H1 (cell line): Measurements from ENCODE around the gene SPATA7. TPM values are rescaled to one million over a fixed set of nuclear protein-coding genes. Genes with fewer than 3 reads are reported as not detected.

Source experiments
- CTBP2 ChIP-seq: IDR thresholded peaks from 2 replicates; pipeline ENCODE4 v1.7.0; 2011; ENCODE audit warnings: borderline replicate concordance, mild to moderate bottlenecking, moderate library complexity, mixed read lengths, low read length; ENCODE audit not compliant: insufficient read depth, insufficient read length
- EZH2 ChIP-seq: fragments of 200-600 bp; sonication (generic); IDR thresholded peaks from 2 replicates; pipeline ENCODE4 v1.7.1; 2012; ENCODE audit warnings: low read depth, mild to moderate bottlenecking, moderate library complexity, low read length, inconsistent platforms; ENCODE audit not compliant: severe bottlenecking
- GABPA ChIP-seq: IDR thresholded peaks from 2 replicates; pipeline ENCODE4 v1.6.1; 2011; ENCODE audit warnings: mild to moderate bottlenecking, low read length, moderate library complexity, borderline replicate concordance; ENCODE audit not compliant: insufficient read depth
- PHF8 ChIP-seq: fragments of 200-600 bp; sonication (generic); conservative IDR thresholded peaks from 2 replicates; pipeline ENCODE4 v1.7.1; 2012; ENCODE audit warnings: low read depth, mild to moderate bottlenecking, inconsistent platforms, low read length, moderate library complexity
- RAD21 ChIP-seq, 2 experiments: IDR thresholded peaks in 1 of 2; conservative IDR thresholded peaks in 1 of 2; 2 replicates each; pipeline ENCODE4 v1.6.1; 2011; ENCODE audit warnings: low read depth in 2 of 2, low read length in 2 of 2, improper control_type of control experiment in 1 of 2, inconsistent platforms in 1 of 2, mild to moderate bottlenecking in 1 of 2, moderate library complexity in 1 of 2
- RNF2 ChIP-seq: fragments of 200-900, 300-1000 bp; sonication (generic); IDR thresholded peaks from 2 replicates; pipeline ENCODE4 v1.7.1; 2016; ENCODE audit warnings: borderline replicate concordance, low read depth, mild to moderate bottlenecking, antibody characterized with exemption, low read length; ENCODE audit not compliant: poor library complexity, severe bottlenecking; ENCODE audit errors: missing control alignments
- polyA plus RNA-seq, 7 experiments: library from polyadenylated mRNA; depleted of rRNA in 3 of 7; stranded (reverse) in 5 of 7; unstranded in 2 of 7; fragments of >200 nt in 5 of 7; fragments of 200-250 nt in 2 of 7; gene quantifications; 1 replicate in 5 of 7; 2 replicates in 1 of 7; 4 replicates in 1 of 7; pipeline versions ENCODE4 v1.2.1 to v1.2.3, GENCODE V29; 2011 to 2013; ENCODE audit warnings: missing spikeins in 2 of 7, mixed read lengths in 2 of 7
- total RNA-seq: library from RNA; stranded (reverse); fragmentation: NEBNext Ultra II Directional; extraction: Animal tissue kit (Norgen Biotek cat#: 25700); gene quantifications from 2 replicates; pipeline ENCODE4 v1.2.1, GENCODE V29; 2021

The SPATA7 gene
- total and polyA plus RNA-seq, 2 of the 8 experiments (the other 6 are each of a cell fraction or from before 2014, with no cell fraction given) = 3.8 to 6.7 TPM

- TF ChIP-seq RNF2 (no peak), RAD21 (IDR thresholded peaks at IDR 0.05 in 1 of 2, conservative IDR thresholded peaks at IDR 0.05 in 1 of 2; ENCODE audit: low read depth in 2 of 2, low read length in 2 of 2) (no peak), PHF8 (no peak), EZH2 (no peak), CTBP2 (no peak), GABPA (no peak)
Measured at GRCh38 chr14:88439088-88439487, 53.6 kb downstream of the SPATA7 start (continued).
